ENCODE data around the gene CDC25B. TPM values are rescaled to one million over a fixed set of nuclear protein-coding genes. Genes with fewer than 3 reads are reported as not detected.

The CDC25B gene
- total and polyA plus RNA-seq, 4 donors, result 4.4 to 12.9 (median 9.2) TPM

GRCh38 chr20:3783511-3784195, 12.5 kb upstream of the CDC25B start:
- 84% methylated on average over 10 of the region's 10 CpGs for WGBS
- Histone ChIP-seq H3K9ac (ENCODE audit: low read depth in 1 of 2, low read length in 2 of 2) (no peak overlapping the region), H3K27me3 (ENCODE audit: control insufficient read depth in 4 of 4, insufficient read depth in 4 of 4, low read length in 3 of 4) (no peaks in the 10 kb centered on the region), H3K9me3 (ENCODE audit: control insufficient read depth in 4 of 4, low read length in 3 of 4) (no peaks in the 10 kb centered on the region), H3K36me3 (ENCODE audit: control insufficient read depth in 4 of 4, insufficient read depth in 3 of 4, low read depth in 1 of 4, low read length in 3 of 4) (peaks cover 0 to 5% (median 0%) of the 10 kb centered on the region in 4 donors), H3K4me3 (ENCODE audit: low read depth in 1 of 3, low read length in 3 of 3) (no peak overlapping the region), H3K4me1 (ENCODE audit: control insufficient read depth in 4 of 4, insufficient read depth in 4 of 4, low read length in 3 of 4) (peaks cover 14 to 41% (median 31%) of the 10 kb centered on the region in 4 donors), H3K27ac (ENCODE audit: low read depth in 1 of 2, low read length in 2 of 2) (no peak overlapping the region)
- no peak for TF ChIP-seq GABPA (IDR thresholded peaks at IDR 0.05 in 1 of 2, conservative IDR thresholded peaks at IDR 0.05 in 1 of 2)
- TF ChIP-seq TAF1 (conservative IDR thresholded peaks at IDR 0.05), result no peak
- TF ChIP-seq MAX (IDR thresholded peaks at IDR 0.05), result no peak
- TF ChIP-seq FOXA2 (IDR thresholded peaks at IDR 0.05), result no peak
- no peak for TF ChIP-seq FOXA1 (IDR thresholded peaks at IDR 0.05)
- no peak for TF ChIP-seq RAD21 (IDR thresholded peaks at IDR 0.05)
- no peak for TF ChIP-seq NR2F2 (IDR thresholded peaks at IDR 0.05)
- no peak for TF ChIP-seq SP1 (IDR thresholded peaks at IDR 0.05)
- TF ChIP-seq CTCF (IDR thresholded peaks at IDR 0.05; ENCODE audit: low read depth, low read length, missing input control), result no peak
- DNase-seq (ENCODE audit: low spot score), result no peak

GRCh38 chr20:3784216-3784853, 11.8 kb upstream of the CDC25B start:
- DNase-seq (ENCODE audit: low spot score), result no peak
- TF ChIP-seq RAD21 (IDR thresholded peaks at IDR 0.05) (no peak), NR2F2 (IDR thresholded peaks at IDR 0.05) (no peak), ZBTB33 (IDR thresholded peaks at IDR 0.05) (no peak), FOXA1 (IDR thresholded peaks at IDR 0.05) (no peak), JUND (IDR thresholded peaks at IDR 0.05) (no peak), REST (IDR thresholded peaks at IDR 0.05) (no peak), RXRA (IDR thresholded peaks at IDR 0.05) (no peak), CTCF (IDR thresholded peaks at IDR 0.05; ENCODE audit: low read depth, low read length, missing input control) (no peak), HNF4G (IDR thresholded peaks at IDR 0.05) (no peak), TAF1 (conservative IDR thresholded peaks at IDR 0.05) (no peak), HNF4A (conservative IDR thresholded peaks at IDR 0.05) (no peak), YY1 (IDR thresholded peaks at IDR 0.05) (no peak), EGR1 (IDR thresholded peaks at IDR 0.05; ENCODE audit: low read depth in 2 of 2) (no peak), ATF3 (IDR thresholded peaks at IDR 0.05) (no peak), GABPA (IDR thresholded peaks at IDR 0.05 in 1 of 2, conservative IDR thresholded peaks at IDR 0.05 in 1 of 2) (no peak), FOXA2 (IDR thresholded peaks at IDR 0.05) (no peak), MAX (IDR thresholded peaks at IDR 0.05) (no peak)
- peaks cover 14 to 41% (median 31%) of the 10 kb centered on the region in 4 donors for H3K4me1 ChIP-seq (ENCODE audit: control insufficient read depth in 4 of 4, insufficient read depth in 4 of 4, low read length in 3 of 4)
- no peaks in the 10 kb centered on the region for H3K27me3 ChIP-seq (ENCODE audit: control insufficient read depth in 4 of 4, insufficient read depth in 4 of 4, low read length in 3 of 4)
- H3K27ac ChIP-seq (ENCODE audit: low read depth in 1 of 2, low read length in 2 of 2), result no peak overlapping the region
- H3K36me3 ChIP-seq (ENCODE audit: control insufficient read depth in 4 of 4, insufficient read depth in 3 of 4, low read depth in 1 of 4, low read length in 3 of 4), result peaks cover 0 to 5% (median 0%) of the 10 kb centered on the region in 4 donors
- no peak overlapping the region for H3K4me3 ChIP-seq (ENCODE audit: low read depth in 1 of 3, low read length in 3 of 3)
- H3K9me3 ChIP-seq (ENCODE audit: control insufficient read depth in 4 of 4, low read length in 3 of 4), result no peaks in the 10 kb centered on the region
- no peak overlapping the region for H3K9ac ChIP-seq (ENCODE audit: low read depth in 1 of 2, low read length in 2 of 2)
- 85% methylated on average over 17 of the region's 17 CpGs for WGBS
